AG10803 (cell line): ENCODE results near the gene FAU.

ENCODE experiments used
- DNase-seq: peaks from one replicate; pipeline ENCODE4 v3.0.0; 2010; ENCODE audit warnings: low read depth
- H3K4me3 ChIP-seq: 2 replicates; pipeline ENCODE4 v1.5.1; 2011; ENCODE audit warnings: mild to moderate bottlenecking, low read length, control low read depth
- CTCF ChIP-seq: conservative IDR thresholded peaks from 2 replicates; pipeline ENCODE4 v1.5.1; 2011; ENCODE audit warnings: mild to moderate bottlenecking, low read length, control low read depth, inconsistent platforms

Gene FAU

GRCh38 chr11:65078786-65079342, 43.1 kb downstream of the FAU start:
- TF ChIP-seq CTCF: no peak
- no peak for DNase-seq
- no peak overlapping the region for H3K4me3 ChIP-seq

GRCh38 chr11:65078151-65078550, 43.8 kb downstream of the FAU start:
- no peak overlapping the region for H3K4me3 ChIP-seq
- peak; percentile 56 for TF ChIP-seq CTCF
- peak; percentile 28 for DNase-seq

- H3K4me3 ChIP-seq: no peak overlapping the region
- TF ChIP-seq CTCF: no peak
- DNase-seq: no peak
Observed at GRCh38 chr11:65077451-65077850, 44.5 kb downstream of the FAU start.

GRCh38 chr11:65072631-65072966, 49.3 kb downstream of the FAU start:
- DNase-seq: no peak
- TF ChIP-seq CTCF: no peak

GRCh38 chr11:65071907-65072630, 49.9 kb downstream of the FAU start:
- H3K4me3 ChIP-seq: no peak overlapping the region
- DNase-seq: no peak
- no peak for TF ChIP-seq CTCF

More at GRCh38 chr11:65072631-65072966, 49.3 kb downstream of the FAU start:
- no peak overlapping the region for H3K4me3 ChIP-seq
